ENCODE data around the gene ABCD3.
"Not testable (repeated sequence)": the region's sequence is repeated elsewhere in the genome, so short reads cannot be mapped to it uniquely, and the experiment has no call there.

- TF ChIP-seq, protein P1, sequence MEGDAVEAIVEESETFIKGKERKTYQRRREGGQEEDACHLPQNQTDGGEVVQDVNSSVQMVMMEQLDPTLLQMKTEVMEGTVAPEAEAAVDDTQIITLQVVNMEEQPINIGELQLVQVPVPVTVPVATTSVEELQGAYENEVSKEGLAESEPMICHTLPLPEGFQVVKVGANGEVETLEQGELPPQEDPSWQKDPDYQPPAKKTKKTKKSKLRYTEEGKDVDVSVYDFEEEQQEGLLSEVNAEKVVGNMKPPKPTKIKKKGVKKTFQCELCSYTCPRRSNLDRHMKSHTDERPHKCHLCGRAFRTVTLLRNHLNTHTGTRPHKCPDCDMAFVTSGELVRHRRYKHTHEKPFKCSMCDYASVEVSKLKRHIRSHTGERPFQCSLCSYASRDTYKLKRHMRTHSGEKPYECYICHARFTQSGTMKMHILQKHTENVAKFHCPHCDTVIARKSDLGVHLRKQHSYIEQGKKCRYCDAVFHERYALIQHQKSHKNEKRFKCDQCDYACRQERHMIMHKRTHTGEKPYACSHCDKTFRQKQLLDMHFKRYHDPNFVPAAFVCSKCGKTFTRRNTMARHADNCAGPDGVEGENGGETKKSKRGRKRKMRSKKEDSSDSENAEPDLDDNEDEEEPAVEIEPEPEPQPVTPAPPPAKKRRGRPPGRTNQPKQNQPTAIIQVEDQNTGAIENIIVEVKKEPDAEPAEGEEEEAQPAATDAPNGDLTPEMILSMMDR (IDR thresholded peaks at IDR 0.05), result not testable (repeated sequence)
- TF ChIP-seq POLR2AphosphoS5 (IDR thresholded peaks at IDR 0.05), result not testable (repeated sequence)
These were observed 28.0 kb downstream of the ABCD3 start for GRCh38 chr1:94446177-94446576.

All from breast epithelium (tissue), 3 donors.